Lung (tissue), 13 donors: ENCODE data around the gene IFT172. TPM values are rescaled to one million over a fixed set of nuclear protein-coding genes. Genes with fewer than 3 reads are reported as not detected.

ENCODE experiments used
- ATAC-seq: fragments of 200-7000 bp; cut with Tn5 transposase; one replicate; pipeline ENCODE4 v1.9.1; 2020; ENCODE audit warnings: moderate number of reproducible peaks; ENCODE audit not compliant: insufficient read depth, low FRiP score
- DNase-seq, 3 donors: peaks; one replicate each; pipeline ENCODE4 v3.0.0-alpha.2; 2013 to 2017
- H3K27ac ChIP-seq, 2 donors: one replicate each; pipeline ENCODE4 v1.5.1; 2013; ENCODE audit warnings: mild to moderate bottlenecking in 2 of 2, moderate library complexity in 2 of 2, control low read depth in 1 of 2, inconsistent platforms in 1 of 2, low read depth in 1 of 2, low read length in 1 of 2
- H3K27me3 ChIP-seq, 3 donors: one replicate each; pipeline ENCODE4 v1.5.1; 2013; ENCODE audit warnings: low read length in 2 of 3; ENCODE audit not compliant: control insufficient read depth in 3 of 3, insufficient read depth in 3 of 3
- H3K36me3 ChIP-seq, 4 donors: one replicate each; pipeline ENCODE4 v1.5.1; 2013; ENCODE audit warnings: low read length in 4 of 4, mild to moderate bottlenecking in 1 of 4, moderate library complexity in 1 of 4; ENCODE audit not compliant: control insufficient read depth in 4 of 4, insufficient read depth in 4 of 4
- H3K4me1 ChIP-seq, 5 donors: one replicate each; pipeline ENCODE4 v1.5.1; 2013; ENCODE audit warnings: low read length in 5 of 5, mild to moderate bottlenecking in 2 of 5, moderate library complexity in 1 of 5; ENCODE audit not compliant: control insufficient read depth in 5 of 5, insufficient read depth in 5 of 5
- H3K4me3 ChIP-seq: one replicate; pipeline ENCODE4 v1.5.1; 2013; ENCODE audit warnings: mild to moderate bottlenecking, control low read depth, moderate library complexity
- H3K9ac ChIP-seq, 2 donors: one replicate each; pipeline ENCODE4 v1.5.1; 2013; ENCODE audit warnings: low read length in 2 of 2, control low read depth in 1 of 2; ENCODE audit not compliant: insufficient read depth in 1 of 2
- H3K9me3 ChIP-seq, 4 donors: one replicate each; pipeline ENCODE4 v1.5.1; 2013; ENCODE audit warnings: low read length in 3 of 4, mild to moderate bottlenecking in 1 of 4, moderate library complexity in 1 of 4; ENCODE audit not compliant: control insufficient read depth in 4 of 4, insufficient read depth in 3 of 4
- CTCF ChIP-seq: IDR thresholded peaks from 2 replicates; pipeline ENCODE4 v1.5.1; 2012; ENCODE audit warnings: mild to moderate bottlenecking; ENCODE audit errors: control extremely low read depth, extremely low read depth
- WGBS, 2 donors: extraction: QIAGEN DNeasy Blood & Tissue Kit; methylation state at CpG; one replicate each; pipeline ENCODE4 v1.1.7; 2013; 5-methylcytosine and 5-hydroxymethylcytosine counted together
- polyA plus RNA-seq, 2 donors: library from polyadenylated mRNA; stranded (reverse); fragments of 200-250 nt; gene quantifications; one replicate each; pipeline ENCODE4 v1.2.1, GENCODE V29; 2013
- small RNA-seq: library from RNA; depleted of rRNA; stranded (forward); fragments of <200 nt; gene quantifications from one replicate; pipeline ENCODE3, GENCODE V24; 2014; ENCODE audit warnings: low replicate concordance
- total RNA-seq, 2 donors: library from RNA; depleted of rRNA in 1 of 2; stranded (reverse); fragments of >200 nt in 1 of 2; gene quantifications; one replicate each; pipeline ENCODE4 v1.2.1, GENCODE V29; 2014 to 2021
- donor health status: control.
- donor health status: control.
- donor health status: Bipolar disorder and iron deficiency.
- donor health status: healthy.
- donor health status: DM: yes; HTN: yes; CAD: no.

The IFT172 gene
- total and polyA plus RNA-seq, 4 donors: 17.8 to 52.2 (median 35.6) TPM

- no peak overlapping the region for H3K4me3 ChIP-seq
- peak; percentile 8 for TF ChIP-seq CTCF
- DNase-seq (peak; percentile 41 to 58 (median 47)), ATAC-seq (no peak)
- peak overlapping the region; percentile 39 to 72 for H3K9ac ChIP-seq
- H3K36me3 ChIP-seq: peaks cover 0 to 4% (median 3%) of the 10 kb centered on the region in 4 donors
- H3K4me1 ChIP-seq: peaks cover 0 to 18% (median 4%) of the 10 kb centered on the region in 5 donors
- no peaks in the 10 kb centered on the region for H3K9me3 ChIP-seq
- no peak overlapping the region for H3K27ac ChIP-seq
- 52 to 56% methylated on average over 16 of the region's 16 CpGs for WGBS, 2 donors
- H3K27me3 ChIP-seq: no peaks in the 10 kb centered on the region
Measured at GRCh38 chr2:27407798-27408491, 81.6 kb downstream of the IFT172 start.

GRCh38 chr2:27400348-27401135 is 89.0 kb downstream of the IFT172 start:
- Histone ChIP-seq H3K9me3 (no peaks in the 10 kb centered on the region), H3K27ac (no peak overlapping the region), H3K4me1 (peaks cover 0 to 3% (median 0%) of the 10 kb centered on the region in 5 donors), H3K4me3 (no peak overlapping the region), H3K9ac (no peak overlapping the region), H3K36me3 (peaks cover 0 to 7% (median 2%) of the 10 kb centered on the region in 4 donors), H3K27me3 (no peaks in the 10 kb centered on the region)
- WGBS, 2 donors: 96 to 98% methylated on average over 2 of the region's 2 CpGs
- DNase-seq: no peak
- no peak for TF ChIP-seq CTCF
- no peak for ATAC-seq

- Histone ChIP-seq H3K27ac (no peak overlapping the region), H3K36me3 (peaks cover 0 to 3% (median 1%) of the 10 kb centered on the region in 4 donors), H3K4me1 (peaks cover 0 to 3% (median 0%) of the 10 kb centered on the region in 5 donors), H3K4me3 (no peak overlapping the region), H3K27me3 (no peaks in the 10 kb centered on the region), H3K9ac (no peak overlapping the region), H3K9me3 (no peaks in the 10 kb centered on the region)
- WGBS, 2 donors: 94 to 96% methylated on average over 5 of the region's 5 CpGs
- DNase-seq (no peak), ATAC-seq (no peak)
- TF ChIP-seq CTCF: no peak
Measured at GRCh38 chr2:27398962-27399361, 90.6 kb downstream of the IFT172 start.

Small RNA genes within 50 kb of the gene (small RNA-seq; reads per million reads assigned to genes)
- gene RNU6-986P: not detected

Other genes starting within 250 kb of the IFT172 start
- under 1 TPM; 0.31 to 0.77 TPM for gene SLC30A3, start 226.7 kb downstream of the IFT172 start, total RNA-seq
- gene SLC30A3, start 226.7 kb downstream of the IFT172 start, polyA plus RNA-seq: under 1 TPM; 0.11 to 0.37 TPM
- gene DNAJC5G, start 214.3 kb downstream of the IFT172 start, total RNA-seq: not detected
- gene DNAJC5G, start 214.3 kb downstream of the IFT172 start, polyA plus RNA-seq: not detected
- under 1 TPM; 0.09 to 0.48 TPM for gene TRIM54, start 207.3 kb downstream of the IFT172 start, total RNA-seq
- under 1 TPM; 0.10 to 0.16 TPM for gene TRIM54, start 207.3 kb downstream of the IFT172 start, polyA plus RNA-seq
- 1 to 10 TPM in 1 of 2 donors, under 1 TPM in 1; 0.34 to 2.0 TPM for gene UCN, start 181.3 kb downstream of the IFT172 start, total RNA-seq
- 1 to 10 TPM in 1 of 2 donors, under 1 TPM in 1; 0.76 to 2.0 TPM for gene UCN, start 181.3 kb downstream of the IFT172 start, polyA plus RNA-seq
- gene MPV17, start 166.6 kb downstream of the IFT172 start, total RNA-seq: 100 to 1,000 TPM in 1 of 2 donors, 10 to 100 TPM in 1; 42.1 to 103 TPM
- 100 to 1,000 TPM in 1 of 2 donors, 10 to 100 TPM in 1; 94.5 to 224 TPM for gene MPV17, start 166.6 kb downstream of the IFT172 start, polyA plus RNA-seq
- 10 to 100 TPM; 46.4 to 61.8 TPM for gene GTF3C2, start 133.0 kb downstream of the IFT172 start, total RNA-seq
- 10 to 100 TPM; 28.7 to 41.0 TPM for gene GTF3C2, start 133.0 kb downstream of the IFT172 start, polyA plus RNA-seq
- gene EIF2B4, start 119.4 kb downstream of the IFT172 start, total RNA-seq: 10 to 100 TPM; 19.6 to 37.3 TPM
- gene EIF2B4, start 119.4 kb downstream of the IFT172 start, polyA plus RNA-seq: 10 to 100 TPM; 37.3 to 55.4 TPM
- gene SNX17, start 119.1 kb downstream of the IFT172 start, total RNA-seq: 100 to 1,000 TPM in 1 of 2 donors, 10 to 100 TPM in 1; 65.8 to 129 TPM
- gene SNX17, start 119.1 kb downstream of the IFT172 start, polyA plus RNA-seq: 100 to 1,000 TPM in 1 of 2 donors, 10 to 100 TPM in 1; 68.4 to 123 TPM
- gene ZNF513, start 109.0 kb downstream of the IFT172 start, total RNA-seq: 10 to 100 TPM in 1 of 2 donors, 1 to 10 TPM in 1; 8.0 to 21.1 TPM
- 10 to 100 TPM; 21.6 to 22.2 TPM for gene ZNF513, start 109.0 kb downstream of the IFT172 start, polyA plus RNA-seq
- gene PPM1G, start 80.2 kb downstream of the IFT172 start, total RNA-seq: 10 to 100 TPM; 45.9 to 66.0 TPM
- 10 to 100 TPM; 57.5 to 76.2 TPM for gene PPM1G, start 80.2 kb downstream of the IFT172 start, polyA plus RNA-seq
- gene NRBP1, start 61.1 kb downstream of the IFT172 start, total RNA-seq: 10 to 100 TPM; 80.3 to 93.6 TPM
- 10 to 100 TPM; 46.8 to 79.4 TPM for gene NRBP1, start 61.1 kb downstream of the IFT172 start, polyA plus RNA-seq
- gene KRTCAP3, start 47.4 kb downstream of the IFT172 start, total RNA-seq: 10 to 100 TPM; 13.6 to 37.9 TPM
- gene KRTCAP3, start 47.4 kb downstream of the IFT172 start, polyA plus RNA-seq: 10 to 100 TPM; 37.4 to 50.2 TPM
- gene FNDC4, start 5.5 kb upstream of the IFT172 start, total RNA-seq: 1 to 10 TPM; 3.8 to 6.9 TPM
- gene FNDC4, start 5.5 kb upstream of the IFT172 start, polyA plus RNA-seq: 1 to 10 TPM; 2.8 to 4.8 TPM
- under 1 TPM; 0.31 to 0.95 TPM for gene GCKR, start 7.1 kb upstream of the IFT172 start, total RNA-seq
- under 1 TPM; 0.28 to 0.73 TPM for gene GCKR, start 7.1 kb upstream of the IFT172 start, polyA plus RNA-seq
- 10 to 100 TPM; 25.0 to 64.9 TPM for gene ZNF512, start 93.3 kb upstream of the IFT172 start, total RNA-seq
- gene ZNF512, start 93.3 kb upstream of the IFT172 start, polyA plus RNA-seq: 10 to 100 TPM; 10.5 to 12.2 TPM
- gene CCDC121, start 139.3 kb upstream of the IFT172 start, total RNA-seq: 10 to 100 TPM in 1 of 2 donors, 1 to 10 TPM in 1; 4.8 to 12.8 TPM
- 1 to 10 TPM; 1.8 to 2.2 TPM for gene CCDC121, start 139.3 kb upstream of the IFT172 start, polyA plus RNA-seq
- gene GPN1, start 139.3 kb upstream of the IFT172 start, total RNA-seq: 10 to 100 TPM; 25.0 to 30.7 TPM
- 10 to 100 TPM; 16.4 to 29.7 TPM for gene GPN1, start 139.3 kb upstream of the IFT172 start, polyA plus RNA-seq
- 10 to 100 TPM; 29.7 to 40.0 TPM for gene SUPT7L, start 173.9 kb upstream of the IFT172 start, total RNA-seq
- 10 to 100 TPM; 22.0 to 23.8 TPM for gene SUPT7L, start 173.9 kb upstream of the IFT172 start, polyA plus RNA-seq
- 10 to 100 TPM; 18.5 to 28.6 TPM for gene SLC4A1AP, start 174.1 kb upstream of the IFT172 start, total RNA-seq
- 10 to 100 TPM; 14.0 to 17.2 TPM for gene SLC4A1AP, start 174.1 kb upstream of the IFT172 start, polyA plus RNA-seq